ENCODE results near the gene ANO1. TPM values are rescaled to one million over a fixed set of nuclear protein-coding genes. Genes with fewer than 3 reads are reported as not detected.

The ANO1 gene
- total and polyA plus RNA-seq, 2 of the 8 experiments (the other 6 are each of a cell fraction or from before 2014, with no cell fraction given): 4.7 to 5.0 TPM

DNA sequence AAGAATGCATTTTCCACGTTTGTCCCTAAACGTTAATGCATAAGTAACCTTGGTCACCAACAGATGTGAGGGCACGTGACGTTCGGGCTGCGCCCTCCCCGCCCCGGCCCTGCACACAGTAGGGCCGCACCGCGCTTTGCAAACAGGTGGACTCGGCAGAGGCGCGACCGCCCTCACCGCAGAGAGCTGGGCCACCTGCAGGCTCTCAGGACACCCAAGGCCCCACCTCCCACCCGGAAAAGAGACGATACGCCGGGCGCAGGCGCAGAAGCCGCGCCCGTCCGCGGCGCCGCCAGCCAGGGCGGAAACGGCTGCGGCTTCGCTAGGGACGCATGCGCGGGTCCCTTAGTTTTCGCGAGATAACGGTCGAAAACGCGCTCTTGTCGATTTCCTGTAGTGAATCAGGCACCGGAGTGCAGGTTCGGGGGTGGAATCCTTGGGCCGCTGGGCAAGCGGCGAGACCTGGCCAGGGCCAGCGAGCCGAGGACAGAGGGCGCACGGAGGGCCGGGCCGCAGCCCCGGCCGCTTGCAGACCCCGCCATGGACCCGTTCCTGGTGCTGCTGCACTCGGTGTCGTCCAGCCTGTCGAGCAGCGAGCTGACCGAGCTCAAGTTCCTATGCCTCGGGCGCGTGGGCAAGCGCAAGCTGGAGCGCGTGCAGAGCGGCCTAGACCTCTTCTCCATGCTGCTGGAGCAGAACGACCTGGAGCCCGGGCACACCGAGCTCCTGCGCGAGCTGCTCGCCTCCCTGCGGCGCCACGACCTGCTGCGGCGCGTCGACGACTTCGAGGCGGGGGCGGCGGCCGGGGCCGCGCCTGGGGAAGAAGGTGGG, 125.0 kb downstream of the ANO1 start, which contains the start of gene FADD (continued):
- no peak for TF ChIP-seq SP1 (IDR thresholded peaks at IDR 0.05; ENCODE audit: low read depth, low read length)
